GM19438 (cell line): ENCODE measurements around the gene PPP1R13B.
"Not testable (repeated sequence)": the region's sequence is repeated elsewhere in the genome, so short reads cannot be mapped to it uniquely, and the experiment has no call there.

Experiments
- ATAC-seq: cut with Tn5 transposase; IDR thresholded peaks from one replicate; pipeline ENCODE4 v1.9.1; 2021; ENCODE audit warnings: low read depth; ENCODE audit not compliant: unreplicated experiment

PPP1R13B gene

DNA sequence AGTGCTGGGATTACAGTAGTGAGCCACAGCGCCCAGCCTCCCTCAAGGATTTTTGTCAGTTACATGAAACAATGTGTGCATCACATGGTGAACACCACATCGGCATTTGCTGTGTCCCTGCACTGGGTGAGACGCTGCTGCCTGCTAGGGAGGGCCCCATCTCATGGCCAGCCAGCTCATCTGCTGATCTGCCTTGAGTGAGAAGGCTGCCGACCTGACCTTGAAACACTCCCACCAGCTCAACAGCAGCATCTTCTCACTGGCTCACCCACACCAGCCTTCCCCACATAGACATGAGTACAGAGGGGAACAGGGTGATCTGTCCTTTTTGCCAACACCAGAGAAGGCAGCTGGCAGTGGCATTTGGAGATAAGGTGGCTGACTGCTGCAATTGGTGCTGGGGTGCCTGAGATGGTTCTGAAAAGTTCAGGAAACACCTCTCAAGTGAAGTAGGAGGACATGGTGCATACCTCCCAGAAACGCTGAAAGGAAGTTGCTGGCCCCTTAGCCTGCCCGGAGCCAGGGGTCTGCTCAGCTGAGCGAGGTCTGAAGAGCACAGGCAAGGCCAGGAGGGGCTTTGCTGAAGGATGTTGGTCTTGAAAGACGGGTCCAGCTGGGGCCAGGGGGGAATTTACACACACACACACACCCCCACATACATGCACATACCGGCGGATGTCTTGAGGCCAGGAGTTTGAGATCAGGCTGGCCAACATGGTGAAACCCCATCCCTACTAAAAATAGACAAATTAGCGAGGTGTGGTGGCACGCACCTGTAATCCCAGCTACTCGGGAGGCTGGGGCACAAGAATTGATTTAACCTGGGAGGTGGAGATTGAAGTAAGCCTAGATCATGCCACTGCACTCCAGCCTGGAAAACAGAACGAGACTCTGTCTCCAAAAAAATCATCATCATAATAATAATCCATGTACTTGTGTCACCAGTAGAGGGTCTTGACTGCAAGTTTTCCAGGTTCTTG, 14.3 kb upstream of the PPP1R13B start:
- no peak for ATAC-seq

DNA sequence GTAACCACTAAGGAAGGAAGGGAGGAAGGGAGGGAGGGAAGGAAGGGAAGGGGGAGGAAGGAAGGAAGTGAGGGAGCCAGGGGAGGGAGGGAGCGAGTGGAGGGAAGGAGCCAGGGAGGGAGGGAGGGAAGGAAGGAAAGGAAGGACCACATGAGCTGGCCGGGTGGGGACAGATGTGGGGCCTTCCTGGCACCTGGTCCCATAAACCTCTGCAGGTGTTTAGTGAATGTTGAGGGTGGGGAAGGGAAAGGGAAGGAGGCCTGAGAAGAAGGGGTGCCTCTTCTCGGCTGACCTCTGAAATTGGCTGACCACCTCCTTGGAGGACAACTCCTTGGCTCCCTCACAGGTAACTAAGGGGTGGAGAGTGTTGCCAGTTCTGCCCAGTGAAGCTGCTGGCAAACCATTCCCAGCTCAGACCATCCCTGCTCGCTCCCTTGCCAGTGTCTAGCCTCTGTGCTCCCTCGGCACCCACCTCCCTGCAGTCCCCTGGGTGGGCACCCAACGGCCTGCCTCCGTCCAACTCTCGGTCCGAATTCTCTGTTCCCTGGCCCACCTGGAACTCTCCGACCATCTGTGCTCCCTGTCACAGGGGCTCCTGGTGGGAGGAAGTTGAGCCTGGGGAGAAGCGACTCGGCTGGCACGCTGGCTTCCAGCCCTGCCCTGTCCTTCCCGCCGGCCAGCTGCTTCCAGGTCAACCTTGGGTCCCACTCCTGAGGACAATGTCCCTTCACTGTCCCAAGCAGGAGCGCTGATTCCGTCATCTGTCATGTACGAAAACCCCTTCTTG, 12.2 kb upstream of the PPP1R13B start:
- no peak for ATAC-seq

DNA sequence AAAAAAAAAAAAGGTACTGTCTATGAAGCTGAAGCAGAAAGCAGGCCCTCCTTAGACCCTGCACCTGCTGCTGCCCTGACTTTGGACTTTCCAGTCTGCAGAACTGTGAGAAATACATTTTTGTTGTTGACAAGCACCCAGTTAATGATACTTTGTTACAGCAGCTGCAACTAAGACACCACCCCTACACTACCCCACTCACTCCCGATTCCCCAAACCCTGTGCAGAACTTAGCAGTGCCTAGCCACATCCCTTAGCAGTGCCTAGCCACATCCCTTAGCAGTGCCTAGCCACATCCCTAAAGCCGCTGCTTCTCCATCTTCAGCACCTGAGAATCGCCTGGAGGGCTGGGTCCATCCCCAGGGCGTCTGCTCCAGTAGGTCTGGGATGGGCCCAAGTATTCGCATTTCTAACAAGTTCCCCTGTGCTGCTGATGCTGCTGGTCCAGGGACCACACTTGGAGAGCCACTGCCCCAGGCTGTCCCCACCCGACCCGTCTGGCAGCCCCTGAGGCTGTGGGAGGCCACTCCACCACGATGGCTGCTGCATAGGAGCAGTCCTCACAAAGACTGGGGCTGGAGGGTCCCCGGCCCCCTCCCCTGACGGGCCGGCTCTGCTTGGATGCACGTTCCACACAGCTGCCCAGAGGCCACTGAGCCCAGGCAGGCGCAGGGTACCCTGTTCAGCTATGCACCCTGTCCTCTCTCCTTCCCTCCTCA, 10.8 kb upstream of the PPP1R13B start:
- ATAC-seq, result no peak

DNA sequence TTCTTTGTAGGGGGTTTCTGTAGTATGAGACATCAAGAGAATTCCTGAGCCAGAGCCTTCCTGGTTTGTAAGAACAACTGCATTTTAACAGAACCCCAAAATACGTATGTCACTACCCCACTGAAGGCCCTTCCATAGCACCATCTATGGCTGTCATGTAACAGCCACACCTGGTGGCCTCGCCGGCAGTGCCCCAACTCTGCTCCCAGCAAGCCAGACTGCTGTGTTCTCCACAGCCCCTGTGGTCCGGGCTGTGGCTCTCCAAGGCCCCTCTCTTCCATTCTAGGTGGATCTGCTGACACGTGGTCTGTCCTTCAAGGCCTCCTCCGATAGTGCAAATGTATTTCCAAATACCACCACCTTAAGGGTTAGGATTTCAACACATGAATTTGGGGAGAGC, 9.9 kb upstream of the PPP1R13B start:
- ATAC-seq, result no peak

DNA sequence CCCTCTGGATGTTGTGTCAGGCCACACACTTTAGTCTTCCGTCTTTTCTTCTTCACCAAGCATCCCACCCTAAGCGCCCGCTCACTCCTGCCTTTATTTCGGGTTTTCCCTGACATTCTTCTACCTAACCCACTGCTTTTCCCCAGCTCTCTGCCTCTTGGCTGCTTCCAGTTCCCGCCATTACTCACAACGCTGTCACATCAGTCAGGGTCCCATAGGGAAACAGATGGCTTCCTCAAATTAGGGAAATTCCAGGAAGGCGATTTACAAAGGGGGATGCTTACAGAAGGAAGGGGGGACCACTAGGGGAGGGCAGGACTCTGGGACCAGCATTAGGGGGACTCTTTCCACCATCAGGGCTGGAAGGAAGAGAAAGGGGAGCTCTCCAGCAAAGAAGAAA, 9.2 kb upstream of the PPP1R13B start:
- ATAC-seq, result no peak

DNA sequence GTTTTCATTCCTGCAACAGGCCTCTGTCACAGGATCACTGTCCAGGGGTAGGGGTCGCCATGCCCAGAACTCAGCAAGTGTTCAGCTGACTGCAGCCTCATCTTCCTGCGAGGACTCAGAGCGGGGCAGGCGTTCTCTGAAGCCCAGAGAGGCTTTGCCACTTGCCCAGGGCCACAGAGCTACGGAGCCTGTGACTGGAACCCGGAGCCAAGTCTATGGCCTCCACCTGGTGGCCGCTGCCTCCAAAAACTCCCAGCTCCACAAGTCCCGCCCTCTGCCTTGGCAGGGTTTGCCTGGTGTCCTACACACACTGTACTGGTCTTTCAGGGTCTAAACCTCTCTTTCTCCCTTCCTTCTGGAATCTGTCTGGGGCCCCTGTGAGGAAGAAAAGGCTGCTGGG, 8.7 kb upstream of the PPP1R13B start:
- no peak for ATAC-seq

DNA sequence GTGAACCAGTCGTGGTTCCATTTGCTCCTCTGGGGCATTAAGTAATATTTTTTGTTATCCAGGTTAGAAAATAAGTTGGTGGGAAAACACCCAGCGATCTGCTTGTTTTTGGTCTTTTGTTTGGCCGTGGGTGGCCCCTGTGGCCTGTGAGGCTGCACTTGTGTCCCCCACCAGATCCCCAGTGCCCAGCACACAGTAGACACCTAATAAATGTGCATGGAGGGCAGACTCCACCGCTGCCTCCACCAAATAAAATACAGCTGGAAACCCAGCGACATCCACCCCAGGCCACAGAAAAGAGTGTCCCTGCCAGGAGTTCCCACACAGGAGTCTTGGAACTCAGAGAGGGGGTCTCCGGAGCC, 8.3 kb upstream of the PPP1R13B start:
- ATAC-seq, result no peak

DNA sequence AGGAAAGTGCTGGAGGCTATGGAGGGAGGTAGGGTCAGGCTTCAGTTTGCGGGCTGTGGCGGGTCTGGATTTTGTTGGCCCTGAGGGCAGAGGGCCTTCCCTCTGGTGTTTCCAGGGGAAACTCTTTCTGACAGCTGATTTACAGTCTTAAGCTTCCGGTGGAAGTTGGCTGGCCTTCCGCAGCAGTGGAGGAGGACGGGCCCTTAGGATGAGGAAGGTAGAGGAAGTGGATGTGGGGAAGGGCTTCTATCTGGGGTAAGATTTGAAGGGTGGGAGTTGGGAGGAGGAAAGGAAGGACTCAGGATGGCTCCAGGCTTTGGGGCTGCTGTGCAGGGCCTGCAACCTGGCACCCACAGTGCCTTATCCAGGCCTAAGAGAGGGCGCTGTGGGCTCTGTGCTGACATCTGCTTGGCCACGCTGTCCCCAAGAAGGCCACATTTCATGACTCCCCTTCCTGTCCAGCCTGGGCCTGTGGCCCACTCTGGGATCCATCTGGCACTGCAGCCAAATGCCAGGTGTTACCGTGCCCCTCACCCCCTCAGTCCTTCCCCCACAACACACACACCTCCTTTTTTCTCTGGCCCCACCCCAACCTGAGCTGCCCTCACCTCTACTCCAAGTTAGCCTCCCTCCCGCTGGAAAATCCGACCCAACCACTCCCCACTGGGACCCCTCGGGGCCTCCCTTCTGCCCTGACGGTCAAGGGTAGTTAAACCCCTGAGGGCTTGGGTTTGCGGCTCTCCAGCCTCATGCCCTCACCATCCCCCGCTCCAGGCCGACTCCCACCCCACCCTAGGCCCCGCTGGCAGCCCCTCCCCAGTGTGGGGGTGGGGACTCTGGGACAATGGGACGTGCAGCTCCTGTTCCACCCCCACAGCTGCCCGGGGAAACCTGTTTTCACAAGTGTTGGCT, 7.7 kb upstream of the PPP1R13B start:
- ATAC-seq, result no peak

DNA sequence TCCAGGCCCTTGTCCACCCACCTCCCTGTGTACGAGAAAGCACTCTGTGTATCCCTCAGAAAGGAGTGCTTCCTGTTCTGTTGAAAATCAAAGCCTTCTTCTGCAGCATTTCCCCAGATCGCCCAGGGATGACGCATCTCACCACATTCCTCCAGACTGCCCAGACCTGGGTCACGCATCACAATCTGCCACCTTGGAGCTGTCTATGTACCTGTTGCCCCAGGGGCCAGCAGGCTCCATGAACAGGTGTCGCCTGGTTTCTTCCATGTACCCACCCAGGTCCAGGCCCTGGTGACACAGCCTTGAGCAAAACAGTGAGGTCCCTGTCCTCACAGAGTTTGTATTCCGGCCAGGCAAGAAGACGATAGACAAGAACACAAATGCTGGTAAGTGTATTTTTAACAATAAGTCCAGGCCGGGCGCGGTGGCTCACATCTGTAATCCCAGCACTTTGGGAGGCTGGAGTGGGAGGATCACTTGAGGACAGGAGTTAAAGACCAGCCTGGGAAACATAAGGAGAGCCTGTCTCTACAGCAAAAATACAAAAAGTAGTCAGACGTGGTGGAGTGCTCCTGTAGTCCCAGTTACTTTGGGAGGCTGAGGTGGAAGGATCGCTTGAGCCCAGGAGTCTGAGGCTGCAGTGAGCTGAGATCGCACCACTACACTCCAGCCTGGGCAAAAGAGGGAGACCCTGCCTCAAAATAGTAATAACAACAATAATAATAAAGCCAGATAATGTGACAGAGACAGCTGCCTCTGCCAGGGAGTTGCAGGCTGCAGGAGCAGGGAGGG, 6.8 kb upstream of the PPP1R13B start:
- no peak for ATAC-seq

DNA sequence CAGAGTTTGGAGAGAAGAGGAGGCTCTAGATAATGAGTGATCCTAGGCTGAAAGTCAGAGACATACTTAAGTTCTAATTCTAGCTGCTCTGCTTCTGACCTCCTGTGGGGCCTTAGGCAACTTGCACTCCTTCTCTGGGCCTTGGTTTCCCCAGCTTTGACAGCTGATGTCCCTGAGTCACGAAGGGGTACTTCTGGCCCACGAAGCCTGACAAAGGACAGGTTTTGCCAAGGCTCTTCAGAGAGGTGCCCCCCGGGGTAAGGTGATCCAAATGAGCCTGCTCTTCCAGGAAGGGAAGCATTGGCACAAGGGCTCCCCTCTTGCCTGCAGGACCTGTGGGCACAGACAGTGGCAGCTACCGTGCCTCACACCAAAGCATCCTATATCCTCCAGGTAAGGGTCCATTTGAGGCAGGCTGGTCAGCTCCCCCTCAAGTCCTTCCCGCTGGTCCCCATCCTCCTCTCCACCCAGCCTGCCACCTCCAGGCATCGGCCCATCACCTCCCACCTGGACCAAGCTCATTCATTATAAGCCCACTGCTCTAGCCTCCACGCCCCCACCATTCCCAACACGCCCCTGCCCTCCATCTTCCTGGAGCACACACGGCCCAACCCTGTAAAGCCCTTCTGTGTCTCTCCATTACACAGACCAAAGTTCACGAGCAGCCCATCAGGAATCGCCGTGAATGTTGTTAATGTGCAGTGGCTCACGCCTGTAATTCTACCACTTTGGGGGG, 1.9 kb upstream of the PPP1R13B start:
- no peak for ATAC-seq

DNA sequence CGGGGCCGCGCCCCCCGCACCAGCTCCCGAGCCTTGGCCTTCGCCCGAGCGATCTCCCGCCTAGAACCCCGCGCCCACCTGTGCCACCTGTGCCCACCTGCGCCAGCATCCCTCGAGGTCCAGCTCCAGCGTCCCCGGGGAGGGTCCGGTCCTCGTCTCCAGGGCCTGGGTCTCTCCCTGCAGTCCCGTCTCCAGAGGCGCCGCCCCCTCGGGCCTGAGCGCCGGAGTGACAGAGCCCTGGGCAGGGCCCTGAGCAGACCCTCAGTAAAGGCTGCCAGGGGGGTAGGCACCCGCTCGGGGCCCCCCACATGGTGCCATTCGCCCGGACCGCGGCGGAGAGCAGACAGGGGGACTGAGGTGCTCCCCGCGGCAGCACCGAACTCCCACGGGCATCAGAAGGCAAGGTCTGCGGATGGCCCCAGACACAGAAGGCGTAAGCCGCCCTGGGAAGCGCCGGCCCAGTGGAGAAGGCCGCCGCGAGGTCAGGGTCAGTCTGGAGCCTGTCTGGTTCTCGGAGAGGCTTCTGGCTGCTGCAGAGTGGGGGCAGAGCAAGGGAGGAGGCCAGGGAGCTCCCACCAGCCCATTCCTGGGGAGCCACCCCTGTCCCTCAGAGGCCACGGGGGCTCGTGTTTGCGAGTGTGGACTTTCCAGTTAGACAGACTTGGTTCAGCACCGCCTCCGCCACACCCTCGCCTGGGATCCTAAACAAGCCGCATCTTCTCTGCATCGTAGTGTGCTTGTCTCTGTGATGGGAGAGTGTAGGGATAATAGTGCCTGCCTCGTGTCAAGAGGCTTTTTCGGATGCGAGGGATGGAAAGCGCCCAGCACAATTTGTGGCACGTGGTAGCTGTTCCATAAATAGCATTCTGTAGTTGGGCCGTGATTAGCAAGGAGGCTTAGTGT, 1.1 kb upstream of the PPP1R13B start:
- ATAC-seq, result no peak

DNA sequence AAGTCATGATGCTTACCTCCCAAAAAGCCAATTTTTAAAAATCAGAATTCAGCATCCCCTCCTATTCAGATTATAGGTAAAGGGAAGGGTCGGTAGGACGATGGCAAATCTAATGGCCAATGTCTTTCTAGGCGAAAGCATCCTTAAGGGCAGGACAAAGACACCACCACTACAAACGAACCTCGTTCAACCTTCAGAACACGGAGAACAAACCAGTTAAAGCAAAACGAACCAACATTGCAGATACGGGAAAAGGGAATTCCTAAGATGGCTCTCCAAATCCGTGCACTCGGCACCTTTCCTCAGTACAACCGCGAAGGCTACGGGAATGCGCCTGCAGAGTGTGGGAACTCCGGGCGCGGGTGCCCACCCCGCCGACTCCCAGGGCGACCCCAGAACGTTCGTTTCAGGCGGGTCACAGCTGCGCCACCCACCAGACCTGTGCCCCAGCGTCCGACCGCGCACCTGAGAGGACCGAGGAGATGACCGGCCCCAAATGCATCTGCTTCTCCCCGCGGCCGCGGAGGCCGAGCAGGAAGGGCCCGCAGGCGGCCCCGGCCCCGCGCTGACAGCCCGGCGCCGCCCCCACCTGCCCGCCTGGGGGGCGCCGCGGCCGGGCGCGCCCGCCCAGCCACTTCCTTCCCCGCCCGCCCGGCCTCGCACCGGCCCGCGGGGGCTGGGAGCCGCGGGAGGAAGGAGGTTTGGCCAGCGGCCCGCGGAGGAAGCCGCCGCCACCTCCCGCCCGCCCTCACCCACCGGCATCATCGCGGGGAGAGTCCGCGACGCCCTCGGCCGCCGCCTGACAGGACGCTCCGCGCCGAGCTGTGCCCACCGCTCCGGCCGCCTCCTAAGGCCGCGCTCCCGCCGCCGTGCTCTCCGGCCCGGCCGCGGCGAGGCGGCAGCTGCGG, 578 bp downstream of the PPP1R13B start:
- peak; percentile 38 for ATAC-seq

DNA sequence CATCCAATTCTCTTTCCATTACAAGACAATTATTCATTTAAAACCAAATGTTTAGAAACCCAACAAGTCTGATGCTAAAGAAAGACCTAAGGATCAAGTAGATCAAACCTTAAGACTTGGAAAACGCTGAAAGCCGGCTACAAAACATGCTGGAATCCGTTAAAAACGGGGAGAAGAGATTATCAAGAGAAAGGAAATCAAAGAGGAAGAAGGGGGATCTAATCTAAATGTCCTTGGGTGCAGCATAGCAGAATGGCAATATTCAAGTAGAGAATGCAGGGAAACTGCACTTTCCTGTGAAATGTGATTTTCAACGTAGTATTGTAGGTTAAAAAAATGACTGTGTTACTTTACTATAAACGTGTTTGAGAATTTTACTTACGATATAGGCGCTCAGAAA, 1.3 kb downstream of the PPP1R13B start:
- ATAC-seq, result no peak

DNA sequence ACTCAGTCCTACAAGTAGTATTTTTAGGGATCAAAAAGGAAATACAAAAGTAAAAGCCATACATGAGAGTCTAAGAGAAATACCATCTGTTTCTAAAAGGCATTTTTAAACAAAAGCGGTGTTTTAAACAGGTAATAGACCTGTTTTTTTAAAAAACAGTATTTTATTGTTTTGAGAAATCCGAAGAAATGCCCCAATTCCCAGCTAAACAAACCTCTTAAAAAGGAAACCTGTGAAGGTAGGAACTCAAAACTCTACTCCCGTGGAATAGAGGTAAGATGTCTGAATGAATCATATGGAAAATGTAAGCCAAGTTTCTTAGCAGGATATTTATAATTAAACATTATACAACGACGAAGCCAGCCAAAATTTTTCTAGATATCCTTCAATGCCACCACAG, 2.0 kb downstream of the PPP1R13B start:
- ATAC-seq, result no peak

DNA sequence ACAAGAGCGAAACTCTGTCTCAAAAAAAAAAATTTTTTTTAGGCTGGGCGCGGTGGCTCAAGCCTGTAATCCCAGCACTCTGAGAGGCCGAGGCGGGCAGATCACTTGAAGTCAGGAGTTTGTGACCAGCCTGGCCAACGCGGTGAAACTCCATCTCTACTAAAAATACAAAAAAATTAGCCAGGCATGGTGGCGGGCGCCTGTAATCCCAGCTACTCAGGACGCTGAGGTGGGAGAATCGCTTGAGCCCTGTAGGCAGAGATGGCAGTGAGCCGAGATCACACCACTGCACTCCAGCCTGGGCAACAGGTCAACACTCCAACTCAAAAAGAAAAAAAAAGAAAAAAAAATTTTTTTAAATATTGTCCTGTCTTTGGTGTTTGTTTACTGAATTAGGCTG, 6.1 kb downstream of the PPP1R13B start:
- ATAC-seq, result not testable (repeated sequence)

DNA sequence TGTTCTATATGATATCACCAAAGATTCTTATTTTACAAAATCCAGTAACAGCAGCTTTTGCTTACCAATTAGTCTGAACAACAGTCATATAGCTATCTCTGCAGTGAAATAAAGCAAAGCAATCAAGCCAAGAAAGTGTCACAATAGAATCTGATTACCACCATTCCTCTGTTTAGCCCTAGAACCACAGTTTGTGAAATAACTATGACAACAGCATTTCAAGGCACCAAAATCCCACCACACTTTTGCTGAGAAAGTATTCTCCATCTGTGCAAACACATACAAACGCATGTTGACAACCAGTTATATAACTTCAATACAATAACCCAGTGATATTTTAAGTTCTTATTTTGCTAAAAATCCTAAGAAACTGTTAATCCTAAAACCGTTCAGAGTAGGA, 7.4 kb downstream of the PPP1R13B start:
- no peak for ATAC-seq

DNA sequence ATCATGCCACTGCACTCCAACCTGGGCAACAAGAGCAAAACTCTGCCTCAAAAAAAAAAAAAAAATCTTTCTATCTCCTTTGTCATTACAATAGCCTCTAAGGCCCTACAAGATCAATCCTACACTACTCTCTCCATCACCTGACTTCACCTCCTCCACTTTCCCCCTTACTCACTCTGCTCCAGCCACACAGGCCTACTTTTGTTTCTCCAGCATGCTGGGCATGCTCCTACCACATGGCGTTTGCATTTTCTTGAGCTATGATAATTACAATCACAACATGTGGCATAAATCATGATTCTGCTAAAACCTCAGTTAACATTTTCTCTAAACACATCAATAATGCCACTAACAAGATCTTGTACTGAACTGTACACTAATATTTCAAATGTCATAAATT, 7.8 kb downstream of the PPP1R13B start:
- ATAC-seq, result no peak
